Hepatocyte (in vitro differentiated cells): ENCODE results near the gene TLR3.

Experiments
- EZH2 ChIP-seq: fragments of 200-600 bp; sonication (generic); IDR thresholded peaks from 2 replicates; pipeline ENCODE4 v1.6.1; 2016; ENCODE audit warnings: antibody characterized with exemption, mild to moderate bottlenecking, borderline replicate concordance
- EZH2phosphoT487 ChIP-seq: fragments of 200-600 bp; sonication (generic); IDR thresholded peaks from one replicate; pipeline ENCODE4 v1.6.1; 2018; ENCODE audit warnings: antibody characterized with exemption, mild to moderate bottlenecking, low read depth, moderate library complexity; ENCODE audit not compliant: unreplicated experiment, severe bottlenecking
- TF ChIP-seq, protein P1 (sequence below): fragments of 200-600 bp; sonication (generic); IDR thresholded peaks from 2 replicates; pipeline ENCODE4 v1.5.1; 2016; ENCODE audit warnings: antibody characterized with exemption, mild to moderate bottlenecking; ENCODE audit not compliant: poor library complexity

DNA sequence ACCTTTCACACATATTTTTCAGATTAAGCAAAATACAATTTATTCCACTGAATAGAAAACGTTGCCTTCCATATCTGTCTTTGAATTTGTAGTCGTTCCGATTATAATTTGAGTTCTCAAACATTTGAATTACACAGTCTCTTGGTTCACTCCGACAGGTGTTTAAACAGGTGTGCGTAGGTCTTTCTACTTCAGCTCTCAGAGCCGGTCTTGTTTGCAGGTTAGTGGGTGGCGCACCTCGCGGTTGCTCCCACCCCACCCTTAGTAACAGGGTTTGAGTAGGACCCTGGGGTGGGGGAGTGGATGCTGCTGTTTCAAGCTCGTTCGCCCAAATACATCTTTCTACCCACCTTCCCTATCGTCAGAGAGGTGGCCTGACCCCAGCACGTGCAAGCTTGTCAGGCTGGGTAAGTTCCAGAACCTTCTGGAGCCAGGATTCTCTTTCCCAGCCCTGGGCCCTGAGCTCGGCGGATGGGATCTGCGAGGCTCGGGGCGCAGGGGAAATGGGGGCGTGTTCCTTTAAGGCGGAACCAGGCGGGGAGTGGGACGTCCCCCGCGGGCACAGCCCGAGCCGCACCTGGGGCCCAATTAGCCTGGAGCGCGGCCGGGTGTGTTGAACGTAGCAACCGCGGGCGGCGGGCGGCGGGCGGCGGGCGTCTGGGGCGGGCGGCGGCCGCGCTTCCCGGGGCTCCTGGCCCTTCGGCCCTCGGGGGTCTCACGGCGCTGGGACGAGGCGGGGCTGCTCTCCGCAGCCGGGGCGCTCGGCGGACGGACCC is 35.3 kb downstream of the TLR3 start, which contains the start of gene FAM149A:
- TF ChIP-seq, protein P1, sequence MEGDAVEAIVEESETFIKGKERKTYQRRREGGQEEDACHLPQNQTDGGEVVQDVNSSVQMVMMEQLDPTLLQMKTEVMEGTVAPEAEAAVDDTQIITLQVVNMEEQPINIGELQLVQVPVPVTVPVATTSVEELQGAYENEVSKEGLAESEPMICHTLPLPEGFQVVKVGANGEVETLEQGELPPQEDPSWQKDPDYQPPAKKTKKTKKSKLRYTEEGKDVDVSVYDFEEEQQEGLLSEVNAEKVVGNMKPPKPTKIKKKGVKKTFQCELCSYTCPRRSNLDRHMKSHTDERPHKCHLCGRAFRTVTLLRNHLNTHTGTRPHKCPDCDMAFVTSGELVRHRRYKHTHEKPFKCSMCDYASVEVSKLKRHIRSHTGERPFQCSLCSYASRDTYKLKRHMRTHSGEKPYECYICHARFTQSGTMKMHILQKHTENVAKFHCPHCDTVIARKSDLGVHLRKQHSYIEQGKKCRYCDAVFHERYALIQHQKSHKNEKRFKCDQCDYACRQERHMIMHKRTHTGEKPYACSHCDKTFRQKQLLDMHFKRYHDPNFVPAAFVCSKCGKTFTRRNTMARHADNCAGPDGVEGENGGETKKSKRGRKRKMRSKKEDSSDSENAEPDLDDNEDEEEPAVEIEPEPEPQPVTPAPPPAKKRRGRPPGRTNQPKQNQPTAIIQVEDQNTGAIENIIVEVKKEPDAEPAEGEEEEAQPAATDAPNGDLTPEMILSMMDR = no peak
- TF ChIP-seq EZH2 = no peak
- TF ChIP-seq EZH2phosphoT487 = no peak
